Activated T-cell treated with anti-CD3 and anti-CD28 coated beads for 24 hours (primary cell): ENCODE measurements around the gene TMEM80.
"Not testable (repeated sequence)": the region's sequence is repeated elsewhere in the genome, so short reads cannot be mapped to it uniquely, and the experiment has no call there.

Experiments
- DNase-seq: peaks from one replicate; pipeline ENCODE4 v3.0.0-alpha.2; 2020; ENCODE audit warnings: low read depth

TMEM80 gene

GRCh38 chr11:695538-696248 is at the start of gene TMEM80:
Gene TMEM80 (plus strand): TSS chr11:695816. CDS start chr11:695828, 12 bp downstream.
- DNase-seq: peak; percentile 98

- no peak for DNase-seq
Measured at GRCh38 chr11:646214-646613, 49.4 kb upstream of the TMEM80 start.

- DNase-seq: not testable (repeated sequence)
Measured at GRCh38 chr11:647672-648158, 47.9 kb upstream of the TMEM80 start.

- DNase-seq: no peak
Measured at GRCh38 chr11:650482-650881, 45.1 kb upstream of the TMEM80 start.

GRCh38 chr11:653136-653535 is 42.5 kb upstream of the TMEM80 start:
- not testable (repeated sequence) for DNase-seq

- DNase-seq: no peak
Measured at GRCh38 chr11:653837-654236, 41.8 kb upstream of the TMEM80 start.

GRCh38 chr11:654444-654843 is 41.2 kb upstream of the TMEM80 start:
- DNase-seq: not testable (repeated sequence)

- no peak for DNase-seq
Measured at GRCh38 chr11:655036-655726, 40.4 kb upstream of the TMEM80 start.

GRCh38 chr11:656426-656825 is 39.2 kb upstream of the TMEM80 start:
- DNase-seq: no peak

- DNase-seq: no peak
Measured at GRCh38 chr11:656866-657265, 38.8 kb upstream of the TMEM80 start.

GRCh38 chr11:657691-658126 is 37.9 kb upstream of the TMEM80 start:
- DNase-seq: no peak

- DNase-seq: no peak
Measured at GRCh38 chr11:659532-660085, 36.0 kb upstream of the TMEM80 start.

GRCh38 chr11:660281-660680 is 35.3 kb upstream of the TMEM80 start:
- no peak for DNase-seq

GRCh38 chr11:660681-661444 is 34.8 kb upstream of the TMEM80 start:
- DNase-seq: no peak

GRCh38 chr11:662689-663274 is 32.8 kb upstream of the TMEM80 start:
- no peak for DNase-seq

GRCh38 chr11:665062-665703 is 30.4 kb upstream of the TMEM80 start:
- DNase-seq: no peak

GRCh38 chr11:665704-666281 is 29.8 kb upstream of the TMEM80 start:
- DNase-seq: no peak

GRCh38 chr11:673866-674265 is 21.8 kb upstream of the TMEM80 start:
- DNase-seq: no peak

GRCh38 chr11:674406-674805 is 21.2 kb upstream of the TMEM80 start:
- no peak for DNase-seq

- DNase-seq: no peak
Measured at GRCh38 chr11:678297-678696, 17.3 kb upstream of the TMEM80 start.
